Measurements from ENCODE around the gene SURF4.

DNA sequence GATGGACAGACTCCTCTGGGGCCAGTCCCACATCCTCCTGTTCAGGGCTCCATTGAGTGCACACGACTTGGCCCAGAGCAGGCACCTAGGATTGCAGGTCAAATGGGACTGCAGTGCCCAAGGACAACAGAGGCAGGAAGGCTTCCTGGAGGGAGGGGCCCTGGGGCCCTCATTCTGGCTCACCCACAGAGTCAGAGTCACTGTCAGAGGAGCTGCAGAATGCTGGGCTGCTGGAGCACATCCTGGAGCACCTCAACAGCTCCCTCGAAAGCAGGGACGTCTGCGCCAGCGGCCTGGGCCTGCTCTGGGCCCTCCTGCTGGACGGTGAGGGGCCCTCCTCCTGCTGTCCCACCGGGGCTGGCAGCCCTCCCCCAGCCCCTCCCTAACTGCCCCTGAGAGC lies 26.8 kb upstream of the SURF4 start:
- TF ChIP-seq, protein P1, sequence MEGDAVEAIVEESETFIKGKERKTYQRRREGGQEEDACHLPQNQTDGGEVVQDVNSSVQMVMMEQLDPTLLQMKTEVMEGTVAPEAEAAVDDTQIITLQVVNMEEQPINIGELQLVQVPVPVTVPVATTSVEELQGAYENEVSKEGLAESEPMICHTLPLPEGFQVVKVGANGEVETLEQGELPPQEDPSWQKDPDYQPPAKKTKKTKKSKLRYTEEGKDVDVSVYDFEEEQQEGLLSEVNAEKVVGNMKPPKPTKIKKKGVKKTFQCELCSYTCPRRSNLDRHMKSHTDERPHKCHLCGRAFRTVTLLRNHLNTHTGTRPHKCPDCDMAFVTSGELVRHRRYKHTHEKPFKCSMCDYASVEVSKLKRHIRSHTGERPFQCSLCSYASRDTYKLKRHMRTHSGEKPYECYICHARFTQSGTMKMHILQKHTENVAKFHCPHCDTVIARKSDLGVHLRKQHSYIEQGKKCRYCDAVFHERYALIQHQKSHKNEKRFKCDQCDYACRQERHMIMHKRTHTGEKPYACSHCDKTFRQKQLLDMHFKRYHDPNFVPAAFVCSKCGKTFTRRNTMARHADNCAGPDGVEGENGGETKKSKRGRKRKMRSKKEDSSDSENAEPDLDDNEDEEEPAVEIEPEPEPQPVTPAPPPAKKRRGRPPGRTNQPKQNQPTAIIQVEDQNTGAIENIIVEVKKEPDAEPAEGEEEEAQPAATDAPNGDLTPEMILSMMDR (IDR thresholded peaks at IDR 0.05) = no peak
- TF ChIP-seq EZH2 (IDR thresholded peaks at IDR 0.05; ENCODE audit: borderline replicate concordance, insufficient read depth, low read depth, low read length, poor library complexity, severe bottlenecking) = no peak
